Measurements from ENCODE around the gene SF3B2. TPM values are rescaled to one million over a fixed set of nuclear protein-coding genes. Genes with fewer than 3 reads are reported as not detected.

Gene SF3B2
- total and polyA plus RNA-seq, 2 donors (not counting 3 experiments of a cell fraction or from before 2014, with no cell fraction given), result 99.4 to 196 TPM

DNA sequence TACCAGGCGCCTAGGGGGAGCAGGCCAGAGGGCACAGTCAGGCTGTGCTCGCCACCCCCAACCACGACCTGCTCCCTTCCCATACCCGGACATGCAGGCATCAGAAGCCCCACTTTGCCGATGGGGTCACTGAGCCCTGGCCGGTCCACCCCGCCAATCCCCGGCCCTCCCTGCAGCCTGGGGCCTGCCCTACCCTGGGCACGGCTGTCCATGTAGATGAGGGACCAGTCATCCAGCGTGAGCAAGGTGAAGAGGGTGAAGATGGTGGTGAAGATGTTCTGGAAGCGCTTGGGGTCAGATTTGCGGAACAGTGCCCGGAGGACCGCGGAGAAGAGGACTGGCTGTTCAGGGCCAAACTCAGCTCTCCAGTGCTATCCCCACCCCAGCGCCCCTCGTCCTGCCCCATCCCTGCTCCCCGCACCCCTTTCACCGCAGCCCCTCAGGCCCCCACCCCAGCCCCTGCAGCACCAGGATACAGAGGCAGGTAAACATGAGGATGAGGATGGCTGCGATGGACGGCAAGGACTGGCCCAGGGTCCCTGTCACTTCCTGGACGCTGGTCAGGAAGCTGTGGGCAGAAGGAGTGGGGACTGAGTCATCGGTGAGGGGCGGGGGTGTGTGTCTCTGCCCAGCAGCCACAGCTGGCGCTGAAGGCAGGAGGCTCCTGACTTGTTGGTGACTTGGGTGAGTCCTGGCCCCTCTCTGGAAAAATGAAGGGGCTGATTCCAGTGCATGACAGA is 31.4 kb upstream of the SF3B2 start:
- Histone ChIP-seq H3K79me2 (ENCODE audit: control insufficient read depth, insufficient read depth, low read length) (no peaks in the 10 kb centered on the region), H3K9me3 (replicated peaks; ENCODE audit: control insufficient read depth, insufficient read depth, low read length) (no peaks in the 10 kb centered on the region), H3K27ac (ENCODE audit: insufficient read depth, low read depth, low read length) (peak overlapping the region; percentile 32), H3K27me3 (ENCODE audit: control insufficient read depth in 2 of 2, insufficient read depth in 2 of 2, low read length in 2 of 2) (no peaks in the 10 kb centered on the region), H3K36me3 (ENCODE audit: control insufficient read depth in 2 of 2, extremely low read depth in 1 of 2, insufficient read depth in 2 of 2, low read length in 2 of 2) (no peaks in the 10 kb centered on the region), H2AFZ (ENCODE audit: low read depth, low read length) (no peak overlapping the region), H3K4me3 (replicated peaks in 1 of 3; ENCODE audit: insufficient read depth in 1 of 3, low read depth in 1 of 3, low read length in 3 of 3) (no peak overlapping the region), H3K4me1 (ENCODE audit: control insufficient read depth, extremely low read depth, insufficient read depth, low read length) (peaks cover 24% of the 10 kb centered on the region), H3K9me1 (replicated peaks; ENCODE audit: control insufficient read depth, extremely low read depth, insufficient read depth, low read length) (no peaks in the 10 kb centered on the region), H4K20me1 (replicated peaks; ENCODE audit: control insufficient read depth, extremely low read depth, insufficient read depth, low read length) (no peaks in the 10 kb centered on the region), H3K9ac (replicated peaks; ENCODE audit: extremely low read depth, insufficient read depth, low read length) (no peak overlapping the region), H3K4me2 (ENCODE audit: insufficient read depth, low read length) (no peak overlapping the region)
- POLR2A ChIA-PET, result interaction anchor here (0.6 to 0.8 kb wide), 3 partner anchors 10 to 119 kb away, joined by 3 to 4 read pairs (median 4); no protein-coding TSS in a partner anchor
- CTCF ChIA-PET, result interaction anchor here (0.6 to 3.0 kb wide), 7 partner anchors 9 to 136 kb away, joined by 3 to 16 read pairs (median 3); partner anchors contain the start of gene CST6
- TF ChIP-seq EZH2 (IDR thresholded peaks at IDR 0.05; ENCODE audit: borderline replicate concordance, low read depth, low read length, severe bottlenecking), result no peak
- TF ChIP-seq, protein P1, sequence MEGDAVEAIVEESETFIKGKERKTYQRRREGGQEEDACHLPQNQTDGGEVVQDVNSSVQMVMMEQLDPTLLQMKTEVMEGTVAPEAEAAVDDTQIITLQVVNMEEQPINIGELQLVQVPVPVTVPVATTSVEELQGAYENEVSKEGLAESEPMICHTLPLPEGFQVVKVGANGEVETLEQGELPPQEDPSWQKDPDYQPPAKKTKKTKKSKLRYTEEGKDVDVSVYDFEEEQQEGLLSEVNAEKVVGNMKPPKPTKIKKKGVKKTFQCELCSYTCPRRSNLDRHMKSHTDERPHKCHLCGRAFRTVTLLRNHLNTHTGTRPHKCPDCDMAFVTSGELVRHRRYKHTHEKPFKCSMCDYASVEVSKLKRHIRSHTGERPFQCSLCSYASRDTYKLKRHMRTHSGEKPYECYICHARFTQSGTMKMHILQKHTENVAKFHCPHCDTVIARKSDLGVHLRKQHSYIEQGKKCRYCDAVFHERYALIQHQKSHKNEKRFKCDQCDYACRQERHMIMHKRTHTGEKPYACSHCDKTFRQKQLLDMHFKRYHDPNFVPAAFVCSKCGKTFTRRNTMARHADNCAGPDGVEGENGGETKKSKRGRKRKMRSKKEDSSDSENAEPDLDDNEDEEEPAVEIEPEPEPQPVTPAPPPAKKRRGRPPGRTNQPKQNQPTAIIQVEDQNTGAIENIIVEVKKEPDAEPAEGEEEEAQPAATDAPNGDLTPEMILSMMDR (IDR thresholded peaks at IDR 0.05; ENCODE audit: extremely low read depth in 1 of 2, insufficient read depth in 1 of 2, low read depth in 1 of 2, low read length in 2 of 2), result no peak
- no peak for TF ChIP-seq POLR2A (IDR thresholded peaks at IDR 0.05; ENCODE audit: low read depth, low read length)
- TF ChIP-seq JUN (IDR thresholded peaks at IDR 0.05; ENCODE audit: borderline replicate concordance, insufficient read depth, insufficient read length, low read depth), result peak; percentile 68
- peak; percentile 86 for TF ChIP-seq FOS (IDR thresholded peaks at IDR 0.05; ENCODE audit: borderline replicate concordance, insufficient read depth, low read length)
- TF ChIP-seq POLR2AphosphoS5 (IDR thresholded peaks at IDR 0.05; ENCODE audit: insufficient read depth, low read depth, low read length), result peak; percentile 87
- no peak for TF ChIP-seq GATA2 (IDR thresholded peaks at IDR 0.05; ENCODE audit: insufficient read depth, insufficient read length, low read depth, low read length)
- DNase-seq (ENCODE audit: low read depth, low spot score) (peak; percentile 78), FAIRE-seq (peak; percentile 98)
- no TSS peak for BruUV-seq (replicated peaks)
- dilution Hi-C loops (cut with MboI; ENCODE audit: extremely low pct_ligation_motif_present, low sequenced_read_pairs) (no loop called here), intact Hi-C loops (cut with micrococcal nuclease) (loop anchor here (1.0 kb wide), 1 partner anchor 18 kb away; the partner anchor contains the start of genes BANF1 and EIF1AD)

Measured in endothelial cell of umbilical vein (primary cell).